NCI-H2196 (cell line): ENCODE measurements around the gene ADGRV1.

Source experiments
- DNase-seq: peaks from one replicate; lab custom pipeline; 2025; ENCODE audit not compliant: unreplicated experiment; lab: John Stamatoyannopoulos, UW

ADGRV1 gene

GRCh38 chr5:90558344-90559192 is at the start of gene ADGRV1:
ADGRV1 (plus strand) TSS chr5:90558797; CDS start chr5:90558896, 99 bp downstream.
- DNase-seq: peak; percentile 83

- no peak for DNase-seq
Measured at GRCh38 chr5:90510438-90510837, 48.2 kb upstream of the ADGRV1 start.

GRCh38 chr5:90514520-90514919 is 44.1 kb upstream of the ADGRV1 start:
- DNase-seq: no peak

- DNase-seq: peak; percentile 19
Measured at GRCh38 chr5:90518661-90519060, 39.9 kb upstream of the ADGRV1 start.

- peak; percentile 9 for DNase-seq
Measured at GRCh38 chr5:90519081-90519480, 39.5 kb upstream of the ADGRV1 start.

- no peak for DNase-seq
Measured at GRCh38 chr5:90528601-90529193, 29.9 kb upstream of the ADGRV1 start.

- DNase-seq: peak; percentile 84
Measured at GRCh38 chr5:90529194-90529938, 29.2 kb upstream of the ADGRV1 start, which contains the start of gene LYSMD3. LYSMD3 (minus strand) TSS chr5:90529584; CDS start chr5:90525289, 4,295 bp downstream.

- peak; percentile 41 for DNase-seq
Measured at GRCh38 chr5:90529939-90530677, 28.5 kb upstream of the ADGRV1 start.

GRCh38 chr5:90530736-90531487 is 27.7 kb upstream of the ADGRV1 start:
- DNase-seq: peak; percentile 3

GRCh38 chr5:90533794-90534193 is 24.8 kb upstream of the ADGRV1 start:
- DNase-seq: no peak

- no peak for DNase-seq
Measured at GRCh38 chr5:90534922-90535321, 23.7 kb upstream of the ADGRV1 start.

- no peak for DNase-seq
Measured at GRCh38 chr5:90542827-90543519, 15.6 kb upstream of the ADGRV1 start.

GRCh38 chr5:90545511-90545910 is 13.1 kb upstream of the ADGRV1 start:
- no peak for DNase-seq

GRCh38 chr5:90546216-90546837 is 12.3 kb upstream of the ADGRV1 start:
- no peak for DNase-seq

- no peak for DNase-seq
Measured at GRCh38 chr5:90547072-90547536, 11.5 kb upstream of the ADGRV1 start.

- peak; percentile 65 for DNase-seq
Measured at GRCh38 chr5:90548069-90548593, 10.5 kb upstream of the ADGRV1 start.

GRCh38 chr5:90549223-90549622 is 9.4 kb upstream of the ADGRV1 start:
- no peak for DNase-seq

- no peak for DNase-seq
Measured at GRCh38 chr5:90549729-90550275, 8.8 kb upstream of the ADGRV1 start.
